Endodermal cell (in vitro differentiated cells): ENCODE measurements around the gene VPS13D. TPM values are rescaled to one million over a fixed set of nuclear protein-coding genes. Genes with fewer than 3 reads are reported as not detected.

Source experiments
- DNase-seq: peaks from one replicate; pipeline ENCODE4 v3.0.0-alpha.2; 2017
- H3K27ac ChIP-seq: 2 replicates; pipeline ENCODE4 v1.5.1; 2013; ENCODE audit warnings: mild to moderate bottlenecking, low read depth, low read length, moderate library complexity
- H3K27me3 ChIP-seq: 2 replicates; pipeline ENCODE4 v1.6.1; 2013; ENCODE audit warnings: mild to moderate bottlenecking, low read length, moderate library complexity; ENCODE audit not compliant: insufficient read depth, control insufficient read depth, poor library complexity, severe bottlenecking
- H3K36me3 ChIP-seq: 2 replicates; pipeline ENCODE4 v1.7.0; 2013; ENCODE audit warnings: mild to moderate bottlenecking, low read length, moderate library complexity; ENCODE audit not compliant: control insufficient read depth, insufficient read depth
- H3K4me1 ChIP-seq: one replicate; pipeline ENCODE4 v1.7.0; 2013; ENCODE audit warnings: low read length; ENCODE audit not compliant: control insufficient read depth, insufficient read depth
- H3K4me3 ChIP-seq: 2 replicates; pipeline ENCODE4 v1.5.1; 2013; ENCODE audit warnings: mild to moderate bottlenecking, low read length, moderate library complexity
- H3K9ac ChIP-seq: 2 replicates; pipeline ENCODE4 v1.6.1; 2013; ENCODE audit warnings: mild to moderate bottlenecking, low read length, moderate library complexity; ENCODE audit not compliant: poor library complexity, severe bottlenecking; ENCODE audit errors: extremely low read depth
- H3K9me3 ChIP-seq: 2 replicates; pipeline ENCODE4 v1.6.1; 2013; ENCODE audit warnings: mild to moderate bottlenecking, low read length, moderate library complexity; ENCODE audit not compliant: control insufficient read depth
- H3K27ac Mint-ChIP-seq: 2 replicates; pipeline ENCODE4 v1.8.0; 2020; ENCODE audit warnings: mixed read lengths
- H3K27me3 Mint-ChIP-seq: 2 replicates; pipeline ENCODE4 v1.8.0; 2021; ENCODE audit warnings: mild to moderate bottlenecking, mixed read lengths; ENCODE audit not compliant: insufficient read depth
- H3K36me3 Mint-ChIP-seq: 2 replicates; pipeline ENCODE4 v1.8.0; 2020; ENCODE audit warnings: low read depth, mixed read lengths
- H3K4me1 Mint-ChIP-seq: 2 replicates; pipeline ENCODE4 v1.8.0; 2020; ENCODE audit warnings: mixed read lengths
- H3K4me3 Mint-ChIP-seq: 2 replicates; pipeline ENCODE4 v1.8.0; 2020; ENCODE audit warnings: mild to moderate bottlenecking, moderate library complexity, mixed read lengths
- H3K9me3 Mint-ChIP-seq: 2 replicates; pipeline ENCODE4 v1.8.0; 2020; ENCODE audit warnings: mild to moderate bottlenecking, mixed read lengths
- CTCF ChIP-seq: fragments of 200-600 bp; sonication (generic); conservative IDR thresholded peaks from 2 replicates; pipeline ENCODE4 v1.5.0; 2021; ENCODE audit warnings: antibody characterized with exemption, mild to moderate bottlenecking
- WGBS, 2 experiments: methylation state at CpG; one replicate each; pipeline versions ENCODE4 v1.1.5 to v1.1.7; 2013; ENCODE audit warnings: missing lambda C conversion rate in 2 of 2, mixed read lengths in 1 of 2; ENCODE audit not compliant: insufficient coverage in 1 of 2, insufficient read length in 1 of 2; 5-methylcytosine and 5-hydroxymethylcytosine counted together
- total RNA-seq, 2 donors: library from RNA; stranded (reverse); fragmentation: NEBNext Ultra II Directional in 1 of 2; extraction: Animal tissue kit (Norgen Biotek cat#: 25700) in 1 of 2; gene quantifications; 2 replicates in 1 of 2; 3 replicates in 1 of 2; pipeline ENCODE4 v1.2.1, GENCODE V29; 2021

VPS13D gene
- total RNA-seq, 2 donors from 2014 or later = 32.5 to 36.7 TPM

- H3K27me3 ChIP-seq = no peaks in the 10 kb centered on the region
- TF ChIP-seq CTCF = no peak
- H3K36me3 ChIP-seq = peaks cover 14% of the 10 kb centered on the region
- Mint-ChIP-seq H3K4me3 (no peak overlapping the region), H3K4me1 (peaks cover 10% of the 10 kb centered on the region), H3K27me3 (no peaks in the 10 kb centered on the region), H3K36me3 (peaks cover 24% of the 10 kb centered on the region), H3K9me3 (peaks cover 16% of the 10 kb centered on the region), H3K27ac (no peak overlapping the region)
- no peaks in the 10 kb centered on the region for H3K4me1 ChIP-seq
- no peak for DNase-seq
- peaks cover 19% of the 10 kb centered on the region for H3K9me3 ChIP-seq
- 92 to 100% methylated on average over 1 to 2 of the region's 2 CpGs for WGBS, 2 experiments
- H3K4me3 ChIP-seq = no peak overlapping the region
- H3K9ac ChIP-seq = no peak overlapping the region
- H3K27ac ChIP-seq = no peak overlapping the region
Measured at GRCh38 chr1:12486059-12486341, 256.2 kb downstream of the VPS13D start.

GRCh38 chr1:12486401-12487005 is 256.7 kb downstream of the VPS13D start:
- Mint-ChIP-seq H3K9me3 (peaks cover 19% of the 10 kb centered on the region), H3K4me3 (no peak overlapping the region), H3K27me3 (no peaks in the 10 kb centered on the region), H3K4me1 (peaks cover 10% of the 10 kb centered on the region), H3K36me3 (peaks cover 29% of the 10 kb centered on the region), H3K27ac (no peak overlapping the region)
- H3K9me3 ChIP-seq = peaks cover 24% of the 10 kb centered on the region
- no peaks in the 10 kb centered on the region for H3K4me1 ChIP-seq
- peak; percentile 54 for DNase-seq
- H3K36me3 ChIP-seq = peaks cover 14% of the 10 kb centered on the region
- H3K27ac ChIP-seq = no peak overlapping the region
- no peaks in the 10 kb centered on the region for H3K27me3 ChIP-seq
- H3K4me3 ChIP-seq = no peak overlapping the region
- WGBS, 2 experiments = 78 to 91% methylated on average over 11 to 18 of the region's 18 CpGs
- H3K9ac ChIP-seq = no peak overlapping the region
- TF ChIP-seq CTCF = no peak

- Mint-ChIP-seq H3K36me3 (peaks cover 36% of the 10 kb centered on the region), H3K4me3 (no peak overlapping the region), H3K4me1 (peaks cover 10% of the 10 kb centered on the region), H3K9me3 (peaks cover 22% of the 10 kb centered on the region), H3K27ac (no peak overlapping the region), H3K27me3 (no peaks in the 10 kb centered on the region)
- no peak for DNase-seq
- no peak overlapping the region for H3K9ac ChIP-seq
- no peak for TF ChIP-seq CTCF
- H3K9me3 ChIP-seq = peaks cover 27% of the 10 kb centered on the region
- H3K27ac ChIP-seq = no peak overlapping the region
- H3K27me3 ChIP-seq = no peaks in the 10 kb centered on the region
- H3K36me3 ChIP-seq = peaks cover 14% of the 10 kb centered on the region
- no peak overlapping the region for H3K4me3 ChIP-seq
- 98 to 100% methylated on average over 3 to 7 of the region's 7 CpGs for WGBS, 2 experiments
- H3K4me1 ChIP-seq = no peaks in the 10 kb centered on the region
Measured at GRCh38 chr1:12487520-12487919, 257.7 kb downstream of the VPS13D start.
